Superior temporal gyrus (tissue), 1 donor: Measurements from ENCODE around the gene UPK1B.
"Not testable (repeated sequence)": the region's sequence is repeated elsewhere in the genome, so short reads cannot be mapped to it uniquely, and the experiment has no call there.

Experiments used
- DNase-seq: peaks from one replicate; pipeline ENCODE4 v3.0.0-alpha.2; 2016; ENCODE audit errors: extremely low spot score

Gene UPK1B

DNA sequence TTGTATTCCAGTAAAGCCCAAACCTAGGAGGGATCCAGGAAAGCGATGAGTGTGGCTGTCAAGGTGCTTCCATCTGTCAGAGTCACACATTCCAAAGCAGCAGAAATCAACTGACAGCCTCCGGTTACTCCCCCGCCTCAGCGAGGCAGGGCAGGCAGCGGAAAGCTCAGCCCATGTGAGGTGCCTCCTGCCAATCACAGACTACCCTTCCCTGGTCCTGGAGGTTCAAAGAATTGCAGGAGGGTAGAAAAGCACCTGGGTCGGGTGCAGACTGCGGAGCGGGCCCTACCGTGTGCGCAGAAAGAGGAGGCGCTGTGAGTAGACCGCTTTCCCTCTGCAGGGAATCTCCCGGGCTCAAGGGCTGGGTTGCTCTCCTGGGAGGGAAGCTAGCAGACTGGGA lies at the start of gene UPK1B:
TSS of gene UPK1B (plus strand) at position 274 of the 400 bp plus-strand sequence. CDS start 13,144 bp downstream, outside the sequence.
- DNase-seq, result no peak

GRCh38 chr3:119125342-119125741 lies 48.1 kb upstream of the UPK1B start:
- no peak for DNase-seq

DNA sequence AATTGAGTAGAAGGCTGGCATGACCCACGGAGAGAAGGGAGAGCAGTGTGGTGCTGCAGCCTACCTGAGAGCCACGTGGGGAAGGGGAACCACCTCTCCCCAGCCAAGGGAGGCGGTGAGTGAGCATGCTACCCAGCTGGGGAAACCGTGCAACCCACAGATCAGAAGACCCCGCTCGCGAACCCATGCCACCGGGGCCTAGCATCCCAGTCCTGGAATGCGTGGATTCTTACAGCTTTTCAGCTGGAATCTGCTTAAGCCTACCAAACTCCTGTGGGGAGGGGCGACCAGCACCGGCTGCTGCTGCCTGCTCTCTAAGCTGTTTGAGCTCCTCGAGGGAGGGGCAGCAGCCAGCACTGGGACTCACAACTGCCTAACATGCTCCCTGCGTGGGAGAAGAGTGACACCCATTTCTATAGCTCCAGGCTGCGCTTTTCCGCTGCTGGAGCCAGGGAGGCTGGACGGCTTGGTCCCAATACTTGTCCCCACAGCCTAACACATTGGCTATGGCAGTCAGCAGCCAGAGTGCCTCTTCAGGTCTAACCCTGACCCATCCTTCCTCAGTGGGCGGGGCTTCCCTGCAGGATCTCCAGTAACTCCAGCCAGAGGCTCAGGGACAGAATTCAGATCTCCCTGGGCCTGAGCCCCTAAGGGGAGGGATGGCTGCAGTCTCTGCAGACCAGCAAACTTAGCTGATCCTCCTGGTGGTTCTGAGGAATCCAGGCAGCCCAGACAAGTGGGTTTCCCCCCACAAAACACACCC lies 47.5 kb upstream of the UPK1B start:
- no peak for DNase-seq

GRCh38 chr3:119130291-119130690 lies 43.1 kb upstream of the UPK1B start:
- not testable (repeated sequence) for DNase-seq

DNA sequence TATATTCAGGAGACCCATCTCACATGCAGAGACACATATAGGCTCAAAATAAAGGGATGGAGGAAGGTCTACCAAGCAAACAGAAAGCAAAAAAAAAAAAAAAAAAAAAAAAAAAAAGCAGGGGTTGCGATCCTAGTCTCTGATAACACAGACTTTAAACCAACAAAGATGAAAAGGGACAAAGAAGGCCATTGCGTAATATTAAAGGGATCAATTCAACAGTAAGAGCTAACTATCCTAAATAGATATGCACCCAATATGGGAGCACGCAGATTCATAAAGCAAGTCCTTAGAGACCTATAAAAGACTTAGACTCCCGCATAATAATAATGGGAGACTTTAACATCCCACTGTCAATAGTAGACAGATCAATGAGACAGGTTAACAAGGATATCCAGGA lies 41.1 kb upstream of the UPK1B start:
- DNase-seq, result not testable (repeated sequence)

GRCh38 chr3:119139360-119139759 lies 34.0 kb upstream of the UPK1B start:
- not testable (repeated sequence) for DNase-seq

DNA sequence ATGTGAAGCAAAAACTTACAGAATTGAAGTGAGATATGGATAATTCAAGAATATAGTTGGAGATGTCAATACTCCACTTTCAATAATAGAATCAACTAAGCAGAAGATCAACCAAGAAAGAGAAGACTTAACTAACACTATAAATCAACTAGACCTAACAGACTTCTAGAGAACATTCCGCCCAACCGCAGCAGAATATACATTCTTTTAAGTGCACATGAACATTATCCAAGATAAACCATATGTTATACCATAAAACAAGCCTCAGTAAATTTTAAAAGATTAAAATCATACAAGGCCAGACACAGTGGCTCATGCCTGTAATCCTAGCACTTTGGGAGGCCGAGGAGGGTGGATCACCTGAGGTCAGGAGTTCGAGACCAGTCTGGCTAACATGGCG lies 32.9 kb upstream of the UPK1B start:
- no peak for DNase-seq

- no peak for DNase-seq
Measured at GRCh38 chr3:119145128-119145499, 28.3 kb upstream of the UPK1B start.

DNA sequence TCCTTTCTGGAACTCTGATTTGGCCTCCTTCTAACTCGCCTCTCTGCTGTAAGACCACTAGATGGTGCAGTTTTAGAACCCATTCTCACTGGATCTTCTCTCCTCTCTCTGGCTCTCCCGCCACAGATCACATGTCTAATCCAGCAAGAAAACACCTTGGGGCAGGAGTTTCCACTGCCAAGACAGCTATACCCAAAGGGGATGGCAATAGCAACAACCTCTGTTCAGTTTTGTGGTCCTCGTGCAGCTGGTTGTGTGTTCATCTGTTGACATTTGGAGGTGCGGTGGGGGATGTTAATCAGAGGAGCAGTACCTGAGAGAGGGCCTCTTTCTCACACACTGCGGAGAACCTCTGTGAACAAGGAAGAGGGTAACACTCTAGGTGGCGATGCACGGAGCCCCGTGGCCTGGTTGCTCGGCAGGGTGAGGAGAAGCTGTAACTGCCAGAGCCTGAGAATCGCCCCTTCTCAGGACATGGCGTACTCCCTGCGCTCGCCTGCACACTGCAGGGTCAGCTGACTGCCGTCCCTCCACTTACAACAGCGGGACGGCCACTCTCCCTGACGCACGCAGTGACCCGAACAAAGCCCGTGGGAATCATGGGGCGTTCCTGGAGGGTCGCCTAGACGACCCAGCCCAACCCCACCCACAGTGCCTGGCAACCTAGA lies 27.8 kb upstream of the UPK1B start, which contains the start of gene TEX55:
TSS of gene TEX55 (plus strand) at position 666 of the 668 bp plus-strand sequence. CDS start 25 bp downstream, outside the sequence.
- DNase-seq, result peak; percentile 51

GRCh38 chr3:119146578-119147375 lies 26.6 kb upstream of the UPK1B start:
- no peak for DNase-seq

DNA sequence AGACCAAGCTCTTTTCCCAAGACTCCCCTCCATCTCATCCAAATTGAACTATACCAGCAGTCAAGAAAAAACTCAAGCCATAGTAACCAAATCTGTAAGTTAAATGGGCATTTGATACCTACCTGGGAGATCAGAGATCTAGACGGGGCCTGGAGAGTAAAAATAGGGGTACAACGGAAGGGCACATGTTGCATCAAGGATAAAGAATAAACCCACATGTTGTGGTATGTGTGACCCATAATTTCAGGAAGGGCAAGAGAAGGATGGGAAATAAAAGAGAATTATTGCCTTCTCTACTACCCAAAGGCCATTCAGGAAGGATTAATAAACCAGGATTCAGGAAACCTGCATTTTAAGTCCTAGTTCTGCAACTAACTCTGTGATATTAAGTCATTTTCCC lies 25.9 kb upstream of the UPK1B start:
- DNase-seq, result no peak

DNA sequence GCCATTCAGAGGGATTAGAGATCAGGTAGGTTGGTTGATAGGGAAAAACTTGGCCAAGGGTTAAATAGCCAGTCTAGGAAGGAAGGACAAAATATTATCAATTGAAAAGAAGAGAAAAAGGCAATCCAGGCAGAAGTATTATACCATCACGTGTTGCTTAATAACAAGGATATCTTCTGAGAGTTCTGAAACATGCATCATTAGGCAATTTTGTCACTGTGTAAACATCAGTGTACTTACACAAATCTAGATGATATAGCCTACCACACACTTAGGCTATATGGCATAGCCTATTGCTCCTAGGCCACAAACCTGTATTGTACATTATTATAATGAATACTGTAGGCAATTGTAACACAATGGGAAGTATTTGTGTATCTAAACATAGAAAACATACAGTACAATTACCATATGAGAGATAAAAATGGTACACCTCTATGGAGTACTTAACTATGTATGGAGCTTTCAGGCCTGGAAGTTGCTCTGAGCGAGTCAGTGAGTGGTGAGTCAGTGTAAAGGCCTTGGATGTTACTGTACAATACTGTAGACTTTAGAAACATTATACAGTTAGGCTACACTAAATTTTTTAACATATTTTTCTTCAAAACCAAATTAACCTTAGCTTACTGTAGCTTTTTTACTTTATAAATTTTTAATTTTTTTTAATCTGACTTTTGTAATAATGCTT lies 24.8 kb upstream of the UPK1B start:
- DNase-seq, result no peak

DNA sequence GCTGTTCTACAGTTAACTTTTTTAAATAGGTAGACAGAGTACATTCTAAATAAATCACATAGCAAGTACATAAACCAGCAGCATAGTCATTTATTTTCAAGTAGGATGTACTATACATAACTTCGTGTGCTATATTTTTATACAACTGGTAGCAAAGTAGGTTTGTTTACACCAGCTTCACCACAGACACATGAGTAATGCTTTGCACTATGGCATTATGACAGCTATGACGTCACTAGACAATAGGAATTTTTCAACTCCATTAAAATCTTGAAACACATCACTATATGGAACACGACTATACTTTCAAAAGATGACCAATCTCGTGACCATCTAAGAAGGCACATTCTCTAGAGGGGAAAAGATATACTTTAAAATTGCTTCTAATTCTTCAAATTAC lies 23.9 kb upstream of the UPK1B start:
- DNase-seq, result no peak

GRCh38 chr3:119156868-119157267 lies 16.5 kb upstream of the UPK1B start:
- no peak for DNase-seq

- DNase-seq, result no peak
Measured at GRCh38 chr3:119157971-119158370, 15.4 kb upstream of the UPK1B start.

DNA sequence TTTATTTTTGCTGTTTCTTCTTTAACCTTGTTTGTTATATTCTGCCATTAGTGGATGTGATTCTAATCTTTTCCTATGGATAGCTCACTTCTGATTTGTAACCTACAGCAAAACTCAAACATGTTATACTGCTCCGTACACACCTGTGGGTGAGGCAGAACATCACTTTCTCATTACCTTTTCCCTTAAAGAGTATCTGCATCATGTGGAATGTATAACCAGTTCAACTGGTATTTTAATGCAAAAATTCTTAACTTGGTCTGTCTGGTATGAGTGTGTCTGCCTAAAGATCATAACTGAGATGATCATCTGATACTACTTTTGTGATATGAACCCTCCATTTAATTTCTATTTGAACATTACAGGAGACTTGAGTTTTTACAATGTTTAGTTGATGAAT lies 13.0 kb upstream of the UPK1B start:
- DNase-seq, result no peak

DNA sequence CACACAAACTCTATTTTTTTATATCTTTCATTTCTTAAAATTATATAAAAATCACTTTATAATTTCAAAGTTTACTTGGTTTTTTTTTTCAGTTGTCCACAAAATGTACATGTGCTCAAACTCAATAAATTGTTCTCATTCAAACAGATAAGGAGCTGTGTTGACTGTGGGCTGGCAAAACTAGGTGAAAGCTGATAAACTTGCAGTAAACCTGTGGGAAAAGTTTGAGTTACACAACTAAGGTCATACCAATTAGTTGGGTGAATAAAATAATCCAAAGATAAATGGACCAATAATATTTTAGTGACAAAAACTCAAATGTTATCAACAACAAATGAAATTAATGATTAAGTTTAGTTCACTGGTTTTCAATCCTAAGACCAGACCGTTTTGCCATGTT lies 12.6 kb upstream of the UPK1B start:
- no peak for DNase-seq

- DNase-seq, result no peak
Measured at GRCh38 chr3:119161240-119161639, 12.2 kb upstream of the UPK1B start.

DNA sequence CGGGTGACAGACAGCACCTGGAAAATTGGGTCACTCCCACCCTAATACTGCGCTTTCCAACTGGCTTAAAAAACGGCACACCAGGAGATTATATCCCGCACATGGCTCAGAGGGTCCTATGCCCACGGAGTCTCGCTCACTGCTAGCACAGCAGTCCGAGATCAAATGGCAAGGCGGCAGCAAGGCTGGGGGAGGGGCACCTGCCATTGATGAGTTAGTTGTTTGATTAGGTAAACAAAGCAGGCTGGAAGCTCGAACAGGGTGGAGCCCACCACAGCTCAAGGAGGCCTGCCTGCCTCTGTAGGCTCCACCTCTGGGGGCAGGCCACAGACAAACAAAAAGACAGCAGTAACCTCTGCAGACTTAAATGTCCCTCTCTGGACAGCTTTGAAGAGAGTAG lies 8.7 kb upstream of the UPK1B start:
- not testable (repeated sequence) for DNase-seq

DNA sequence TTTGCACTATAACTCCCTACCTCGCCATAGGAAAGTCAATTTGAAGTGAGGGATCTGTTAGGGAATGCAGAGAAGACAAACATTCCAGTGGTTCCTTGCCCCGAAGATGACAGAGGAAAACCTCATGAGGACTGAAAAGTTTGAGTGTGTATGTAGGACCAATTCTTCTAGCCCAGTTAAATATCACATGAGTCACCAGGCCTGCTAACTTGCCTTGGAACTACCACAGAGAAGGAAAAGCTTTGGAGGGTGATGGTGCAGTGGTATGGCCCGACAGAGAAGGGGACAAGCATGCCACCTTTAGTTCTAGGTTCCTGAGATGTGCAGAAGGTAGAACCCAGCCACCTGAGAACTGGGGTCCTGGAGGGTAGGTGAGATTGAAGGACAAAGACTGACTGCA lies 2.6 kb upstream of the UPK1B start:
- no peak for DNase-seq

GRCh38 chr3:119175872-119176756 lies 2.7 kb downstream of the UPK1B start:
- no peak for DNase-seq
